WI38 (cell line): ENCODE data around the gene CSNK1G1.

Source experiments
- H3K4me3 ChIP-seq: 2 replicates; pipeline ENCODE4 v1.5.1; 2011; ENCODE audit warnings: low read depth, mild to moderate bottlenecking, control low read depth, low read length
- TF ChIP-seq, protein P1 (sequence below): IDR thresholded peaks from 2 replicates; pipeline ENCODE4 v1.5.1; 2012; ENCODE audit warnings: low read depth, mild to moderate bottlenecking, control low read depth, low read length

Gene CSNK1G1

DNA sequence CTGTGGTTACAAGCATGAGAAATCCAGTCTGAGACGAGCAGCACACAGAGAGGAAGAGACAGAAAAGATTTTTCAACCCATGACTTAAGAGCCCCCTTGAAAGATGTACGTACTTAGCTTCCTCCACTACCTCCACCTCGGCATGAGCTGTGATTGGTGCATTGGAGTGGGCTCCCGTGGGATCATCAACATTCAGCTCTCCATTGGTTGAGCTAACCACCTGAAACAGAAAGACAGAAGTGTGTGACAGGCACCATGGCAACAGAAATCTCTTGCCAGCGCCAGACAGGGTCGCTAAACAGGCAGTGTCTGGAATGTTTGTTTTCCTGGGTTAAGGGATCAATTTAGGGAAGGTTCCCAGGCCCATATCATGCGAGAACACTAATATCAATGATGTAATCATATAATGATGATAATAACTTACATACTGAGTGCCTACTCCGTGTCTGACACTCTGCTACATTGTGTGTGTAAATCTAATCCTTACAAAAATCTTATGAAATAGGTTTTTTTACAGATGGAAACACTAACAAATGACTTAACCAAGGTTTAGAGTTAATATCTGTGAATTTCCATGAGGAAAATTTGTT lies 175.6 kb downstream of the CSNK1G1 start:
- TF ChIP-seq, protein P1, sequence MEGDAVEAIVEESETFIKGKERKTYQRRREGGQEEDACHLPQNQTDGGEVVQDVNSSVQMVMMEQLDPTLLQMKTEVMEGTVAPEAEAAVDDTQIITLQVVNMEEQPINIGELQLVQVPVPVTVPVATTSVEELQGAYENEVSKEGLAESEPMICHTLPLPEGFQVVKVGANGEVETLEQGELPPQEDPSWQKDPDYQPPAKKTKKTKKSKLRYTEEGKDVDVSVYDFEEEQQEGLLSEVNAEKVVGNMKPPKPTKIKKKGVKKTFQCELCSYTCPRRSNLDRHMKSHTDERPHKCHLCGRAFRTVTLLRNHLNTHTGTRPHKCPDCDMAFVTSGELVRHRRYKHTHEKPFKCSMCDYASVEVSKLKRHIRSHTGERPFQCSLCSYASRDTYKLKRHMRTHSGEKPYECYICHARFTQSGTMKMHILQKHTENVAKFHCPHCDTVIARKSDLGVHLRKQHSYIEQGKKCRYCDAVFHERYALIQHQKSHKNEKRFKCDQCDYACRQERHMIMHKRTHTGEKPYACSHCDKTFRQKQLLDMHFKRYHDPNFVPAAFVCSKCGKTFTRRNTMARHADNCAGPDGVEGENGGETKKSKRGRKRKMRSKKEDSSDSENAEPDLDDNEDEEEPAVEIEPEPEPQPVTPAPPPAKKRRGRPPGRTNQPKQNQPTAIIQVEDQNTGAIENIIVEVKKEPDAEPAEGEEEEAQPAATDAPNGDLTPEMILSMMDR: no peak
- no peak overlapping the region for H3K4me3 ChIP-seq

DNA sequence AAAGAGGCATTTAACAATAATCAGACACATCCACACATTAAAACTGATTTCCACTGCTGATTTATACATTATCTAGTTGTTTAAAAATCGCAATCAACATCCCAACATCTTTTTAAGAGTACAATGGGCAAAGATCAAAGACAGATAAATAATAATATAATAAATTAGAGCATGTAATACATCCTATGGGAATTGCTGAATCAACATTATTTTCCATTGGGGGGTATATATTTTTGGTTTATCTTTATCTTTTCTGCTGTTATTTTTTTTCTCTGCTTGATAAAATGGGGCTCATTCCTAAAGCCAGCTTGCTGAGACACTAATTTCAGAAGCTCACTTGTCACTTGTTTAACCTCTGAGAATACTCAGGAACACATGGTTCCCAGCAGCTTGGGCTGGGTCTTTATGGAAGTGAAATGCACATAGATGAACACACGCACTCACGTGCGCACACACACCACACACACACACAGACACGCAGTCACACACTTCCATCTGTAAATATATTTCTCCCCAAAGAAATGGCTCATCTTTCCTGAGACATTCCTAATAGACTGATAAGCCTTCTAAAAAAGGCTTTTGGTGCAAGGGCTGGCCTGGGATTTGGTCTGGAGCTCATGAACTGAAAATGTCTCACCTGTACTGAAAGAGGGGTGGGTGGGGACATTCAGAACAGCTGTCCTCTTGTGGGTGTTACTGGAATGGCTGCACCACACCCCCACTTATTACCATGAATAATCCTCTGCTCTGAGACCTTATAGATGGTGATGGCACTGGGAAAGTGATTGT lies 189.7 kb downstream of the CSNK1G1 start:
- TF ChIP-seq, protein P1: no peak
- H3K4me3 ChIP-seq: no peak overlapping the region

DNA sequence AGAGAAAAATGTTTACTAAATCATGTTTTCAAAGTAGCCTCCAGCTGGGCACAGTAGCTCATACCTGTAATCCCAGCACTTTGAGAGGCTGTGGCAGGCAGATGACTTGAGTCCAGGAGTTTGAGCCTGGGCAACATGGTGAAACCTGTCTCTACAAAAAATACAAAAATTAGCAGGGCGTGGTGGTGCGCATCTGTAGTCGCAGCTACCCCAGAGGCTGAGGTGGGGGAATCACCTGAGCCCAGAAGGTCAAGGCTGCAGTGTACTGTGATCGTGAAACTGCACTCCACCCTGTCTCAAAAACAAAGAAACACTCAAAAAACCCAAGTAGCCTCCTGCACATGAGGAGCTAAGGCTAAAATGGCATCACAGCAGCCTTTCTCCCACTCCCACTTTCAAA lies 191.5 kb downstream of the CSNK1G1 start:
- no peak overlapping the region for H3K4me3 ChIP-seq
- TF ChIP-seq, protein P1: no peak

DNA sequence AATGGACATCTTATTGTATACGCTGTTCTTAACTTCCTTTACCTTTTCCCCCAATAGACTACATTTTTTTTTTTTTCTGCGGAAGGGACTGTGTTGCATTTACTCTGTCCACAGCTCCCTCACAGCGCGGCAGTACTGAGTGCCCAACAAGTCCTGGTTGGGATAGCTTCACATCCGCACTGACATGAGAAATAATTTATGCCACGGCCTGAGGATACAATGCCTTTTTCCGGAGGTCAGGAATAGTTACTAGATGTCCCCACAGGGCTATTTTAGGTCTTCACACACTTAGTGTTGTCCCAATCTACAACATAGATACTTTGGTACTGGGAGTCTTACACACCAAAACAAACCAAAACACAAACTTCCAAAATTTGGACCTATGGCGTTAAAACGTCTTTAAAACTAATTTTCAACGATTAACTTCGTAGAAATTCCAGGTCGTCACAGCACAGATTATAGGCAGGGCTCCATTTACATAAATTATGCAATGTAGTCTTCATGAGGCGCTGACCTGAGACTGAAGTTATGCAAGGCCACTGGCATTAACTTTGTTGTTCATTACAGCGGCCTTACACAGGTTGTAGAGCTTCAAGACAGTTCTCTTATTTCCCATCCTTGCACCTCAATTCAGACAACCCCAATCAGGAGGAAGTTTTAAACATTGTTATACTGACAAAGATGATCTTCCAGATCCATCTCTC lies 192.2 kb downstream of the CSNK1G1 start:
- peak overlapping the region; percentile 49 for H3K4me3 ChIP-seq
- TF ChIP-seq, protein P1: no peak

DNA sequence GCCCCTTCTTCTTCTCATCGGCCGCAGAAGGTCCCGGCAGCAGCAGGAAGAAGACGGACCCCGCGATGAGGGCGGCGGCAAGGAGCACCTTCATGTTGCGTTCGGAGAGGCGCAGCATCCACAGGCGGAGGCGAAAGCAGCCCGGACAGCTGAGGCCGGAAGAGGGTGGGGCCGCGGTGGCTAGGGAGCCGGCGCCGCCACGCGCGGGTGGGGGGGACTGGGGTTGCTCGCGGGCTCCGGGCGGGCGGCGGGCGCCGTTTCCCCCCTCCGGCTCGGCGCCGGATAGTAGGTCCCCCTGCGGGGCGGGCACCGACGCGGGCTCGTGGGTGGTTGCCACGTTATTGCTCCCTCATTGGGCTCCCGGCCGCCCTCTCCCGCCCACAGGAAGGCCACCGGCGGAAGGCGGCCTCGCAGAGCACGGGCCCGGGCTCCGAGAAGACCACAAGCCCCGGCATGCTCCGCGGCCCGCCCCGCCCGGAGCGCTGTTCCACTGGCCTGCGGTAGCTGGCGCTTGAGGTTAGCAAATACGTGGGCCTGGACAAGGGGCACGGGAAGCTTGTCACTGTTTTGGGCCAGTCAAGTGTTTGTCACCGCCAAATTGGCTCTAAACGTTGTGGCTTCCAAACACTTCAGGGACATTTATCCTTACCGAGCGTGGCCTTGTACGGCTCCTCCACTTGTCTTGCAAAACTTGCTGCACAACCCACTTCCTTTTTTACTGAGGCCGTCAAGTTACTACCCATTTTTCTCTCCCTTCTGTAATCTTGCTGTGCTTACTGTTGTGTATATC lies 192.9 kb downstream of the CSNK1G1 start, which contains the start of gene PPIB:
Gene PPIB, minus strand, starts transcription at position 154 of the 790 bp plus-strand sequence. Its CDS starts 36 bp downstream, at position 118.
- peak within 1 kb of the TSS; percentile 82 for H3K4me3 ChIP-seq
- TF ChIP-seq, protein P1: peak; percentile 27

DNA sequence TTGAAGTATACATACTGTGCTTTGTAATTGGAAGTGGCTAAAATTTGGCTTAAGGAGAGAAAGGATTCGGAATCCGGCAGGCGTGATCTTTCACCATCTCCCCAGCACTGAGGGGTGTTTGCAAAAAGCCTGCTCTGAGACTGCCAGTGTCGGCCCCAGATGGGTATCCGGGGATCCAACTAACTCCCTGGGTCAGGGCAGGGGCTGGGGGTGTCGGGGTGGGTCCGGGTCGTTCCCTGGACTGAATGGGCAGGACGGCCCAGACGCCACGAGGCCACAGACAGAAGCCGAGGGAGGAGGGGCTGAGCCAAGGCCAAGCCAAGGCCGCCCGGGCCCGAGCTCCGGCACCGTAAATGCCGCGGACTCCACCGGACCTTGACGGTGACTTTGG lies 193.5 kb downstream of the CSNK1G1 start:
- H3K4me3 ChIP-seq: peak overlapping the region; percentile 82
- TF ChIP-seq, protein P1: no peak
